GM12878 (cell line): ENCODE measurements around the gene FCRLB. TPM values are rescaled to one million over a fixed set of nuclear protein-coding genes. Genes with fewer than 3 reads are reported as not detected.
A peak's percentile ranks its signal among the peaks of the same experiment; 100 is the strongest.

Experiments
- BHLHE40 ChIP-seq, 2 experiments: fragments of 450-650 bp in 1 of 2; IDR thresholded peaks; 2 replicates each; pipeline ENCODE4 v1.6.1; 2011 to 2017; ENCODE audit warnings: low read depth in 2 of 2, borderline replicate concordance in 1 of 2, improper control_type of control experiment in 1 of 2, low read length in 1 of 2, mild to moderate bottlenecking in 1 of 2
- BRCA1 ChIP-seq: IDR thresholded peaks from 2 replicates; pipeline ENCODE4 v1.6.1; 2011; ENCODE audit warnings: low read depth, low read length, improper control_type of control experiment
- CEBPB ChIP-seq, 2 experiments: fragments of 150-350 bp in 1 of 2; IDR thresholded peaks; 2 replicates each; pipeline ENCODE4 v1.6.1; 2012 to 2014; ENCODE audit warnings: low read depth in 2 of 2, low read length in 2 of 2, borderline replicate concordance in 1 of 2, inconsistent platforms in 1 of 2
- EED ChIP-seq: sonication (generic); IDR thresholded peaks from 2 replicates; pipeline ENCODE4 v1.6.1; 2016; ENCODE audit warnings: antibody characterized with exemption, low read depth
- ETV6 ChIP-seq, 2 experiments: fragments of 450-650 bp in 1 of 2; IDR thresholded peaks in 1 of 2; conservative IDR thresholded peaks in 1 of 2; 2 replicates each; pipeline ENCODE4 v1.6.1; 2014; ENCODE audit warnings: antibody characterized with exemption in 1 of 2, borderline replicate concordance in 1 of 2, low read depth in 1 of 2, mild to moderate bottlenecking in 1 of 2, moderate library complexity in 1 of 2
- MXI1 ChIP-seq: fragments of 150-350 bp; IDR thresholded peaks from 2 replicates; pipeline ENCODE4 v1.6.1; 2011; ENCODE audit warnings: low read depth, mild to moderate bottlenecking, inconsistent platforms, low read length, improper control_type of control experiment
- POLR2AphosphoS5 ChIP-seq: IDR thresholded peaks from 2 replicates; pipeline ENCODE4 v1.6.1; 2011; ENCODE audit warnings: mild to moderate bottlenecking, low read length, inconsistent platforms
- RCOR1 ChIP-seq: conservative IDR thresholded peaks from 2 replicates; pipeline ENCODE4 v1.6.1; 2012; ENCODE audit warnings: low read depth, low read length, improper control_type of control experiment
- RUNX3 ChIP-seq: IDR thresholded peaks from 2 replicates; pipeline ENCODE4 v1.6.1; 2012; ENCODE audit warnings: low read length, inconsistent platforms
- SMC3 ChIP-seq: IDR thresholded peaks from 2 replicates; pipeline ENCODE4 v1.6.1; 2011; ENCODE audit warnings: low read length, improper control_type of control experiment, borderline replicate concordance
- SREBF2 ChIP-seq: IDR thresholded peaks from 2 replicates; pipeline ENCODE4 v1.6.1; 2012; ENCODE audit warnings: mild to moderate bottlenecking, low read length
- TCF12 ChIP-seq: IDR thresholded peaks from 2 replicates; pipeline ENCODE4 v1.6.1; 2011; ENCODE audit warnings: low read depth, mild to moderate bottlenecking, low read length
- ZNF384 ChIP-seq: IDR thresholded peaks from 2 replicates; pipeline ENCODE4 v1.6.1; 2012; ENCODE audit warnings: low read depth, mild to moderate bottlenecking, low read length, improper control_type of control experiment, borderline replicate concordance
- polyA plus RNA-seq, 11 experiments: library from polyadenylated mRNA; depleted of rRNA in 4 of 11; unstranded in 6 of 11; stranded (reverse) in 5 of 11; fragments of >200 nt; fragmentation: Nextera tagmentation in 4 of 11; fragmentation: Illumina TruSeq in 1 of 11; extraction: Ambion mirVana in 4 of 11; extraction: Trizol in 1 of 11; gene quantifications; 1 replicate in 1 of 11; 2 replicates in 10 of 11; pipeline versions ENCODE4 v1.2.1 to v1.2.3, GENCODE V29; 2011 to 2016; ENCODE audit warnings: inconsistent platforms in 2 of 11, missing spikeins in 2 of 11, low read depth in 1 of 11
- total RNA-seq, 4 experiments: library from RNA; depleted of rRNA in 3 of 4; stranded (reverse); fragments of >200 nt in 3 of 4; fragmentation: Illumina TruSeq in 1 of 4; extraction: Trizol in 1 of 4; gene quantifications; 2 replicates each; pipeline versions ENCODE4 v1.2.1 to v1.2.3, GENCODE V29; 2013 to 2021
- TF ChIP-seq, protein P1 (sequence below): fragments of 450-650 bp; IDR thresholded peaks from 2 replicates; pipeline ENCODE4 v1.6.1; 2016; ENCODE audit warnings: mild to moderate bottlenecking, moderate library complexity, borderline replicate concordance
- TF ChIP-seq, protein P2 (sequence below): fragments of 450-650 bp; IDR thresholded peaks from 2 replicates; pipeline ENCODE4 v1.6.1; 2017; ENCODE audit warnings: low read depth, mild to moderate bottlenecking, moderate library complexity
- TF ChIP-seq, protein P3 (sequence below): IDR thresholded peaks from 2 replicates; pipeline ENCODE4 v1.6.1; 2011; ENCODE audit warnings: low read depth, low read length, improper control_type of control experiment, borderline replicate concordance
- TF ChIP-seq, protein P4 (sequence below), 3 experiments: IDR thresholded peaks in 2 of 3; conservative IDR thresholded peaks in 1 of 3; 2 replicates each; pipeline ENCODE4 v1.5.1; 2011; ENCODE audit warnings: low read depth in 3 of 3, low read length in 3 of 3, mild to moderate bottlenecking in 3 of 3, control low read depth in 2 of 3, moderate library complexity in 2 of 3, inconsistent platforms in 1 of 3, mixed read lengths in 1 of 3; ENCODE audit not compliant: control insufficient read depth in 2 of 3, insufficient read depth in 1 of 3; ENCODE audit errors: extremely low read depth in 1 of 3
- TF ChIP-seq, protein P5 (sequence below): fragments of 450-650 bp; IDR thresholded peaks from 2 replicates; pipeline ENCODE4 v1.6.1; 2016; ENCODE audit warnings: mild to moderate bottlenecking

FCRLB gene
- total and polyA plus RNA-seq, 10 of the 15 experiments (the other 5 are each of a cell fraction or from before 2014, with no cell fraction given), result 0.55 to 11.7 (median 5.6) TPM

DNA sequence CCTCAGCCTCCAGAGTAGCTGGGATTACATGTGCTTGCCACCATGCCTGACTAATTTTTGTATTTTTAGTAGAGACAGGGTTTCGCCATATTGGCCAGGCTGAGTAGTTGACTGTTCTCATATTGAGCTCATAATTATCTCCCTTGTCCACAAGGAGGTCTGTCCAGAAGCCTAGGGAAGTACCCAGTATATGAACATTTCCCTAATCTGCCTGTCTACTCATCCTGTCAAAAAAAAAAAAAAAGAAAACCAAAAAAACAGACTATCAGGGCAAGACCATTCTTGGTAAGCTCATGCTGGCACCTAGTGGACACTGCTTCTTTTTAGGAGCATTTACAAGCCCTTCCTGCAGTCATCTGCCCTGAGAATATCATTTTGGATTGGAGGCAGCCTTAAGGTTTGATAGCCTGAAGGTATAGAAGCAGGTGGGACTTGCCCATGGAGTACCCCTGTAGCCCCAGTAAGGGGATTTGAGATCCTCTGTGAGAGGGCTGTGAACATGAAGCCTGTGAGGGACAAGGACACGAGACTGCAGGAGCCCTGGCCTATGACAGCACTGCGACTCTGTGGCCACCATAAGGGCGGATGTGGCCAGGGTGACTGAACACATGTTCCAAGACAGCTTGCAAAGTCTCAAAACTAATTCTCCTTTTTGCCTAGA is 17.4 kb downstream of the FCRLB start (continued):
- TF ChIP-seq POLR2AphosphoS5 (peak; percentile 54; the same call in 1 of the 2 replicates), BRCA1 (no peak), MXI1 (peak; percentile 47; the same call in 1 of the 2 replicates), BHLHE40 (IDR thresholded peaks at IDR 0.05; ENCODE audit: borderline replicate concordance in 1 of 2, low read depth in 2 of 2, low read length in 1 of 2) (peak; percentile 84 to 89), ZNF384 (peak; percentile 99), CEBPB (IDR thresholded peaks at IDR 0.05; ENCODE audit: borderline replicate concordance in 1 of 2, low read depth in 2 of 2, low read length in 2 of 2) (no peak), RUNX3 (peak; percentile 87), SREBF2 (no peak), SMC3 (peak; percentile 90), RCOR1 (0 out of 2 replicates have a peak, but pooled peaks have one; percentile 45), ETV6 (conservative IDR thresholded peaks at IDR 0.05 in 1 of 2, IDR thresholded peaks at IDR 0.05 in 1 of 2; ENCODE audit: borderline replicate concordance in 1 of 2, low read depth in 1 of 2) (peak in 1 of 2 experiments; percentile 52; a peak in 1 of 4 replicates), TCF12 (0 out of 2 replicates have a peak, but pooled peaks have one; percentile 48), EED (no peak)
- TF ChIP-seq, protein P1, sequence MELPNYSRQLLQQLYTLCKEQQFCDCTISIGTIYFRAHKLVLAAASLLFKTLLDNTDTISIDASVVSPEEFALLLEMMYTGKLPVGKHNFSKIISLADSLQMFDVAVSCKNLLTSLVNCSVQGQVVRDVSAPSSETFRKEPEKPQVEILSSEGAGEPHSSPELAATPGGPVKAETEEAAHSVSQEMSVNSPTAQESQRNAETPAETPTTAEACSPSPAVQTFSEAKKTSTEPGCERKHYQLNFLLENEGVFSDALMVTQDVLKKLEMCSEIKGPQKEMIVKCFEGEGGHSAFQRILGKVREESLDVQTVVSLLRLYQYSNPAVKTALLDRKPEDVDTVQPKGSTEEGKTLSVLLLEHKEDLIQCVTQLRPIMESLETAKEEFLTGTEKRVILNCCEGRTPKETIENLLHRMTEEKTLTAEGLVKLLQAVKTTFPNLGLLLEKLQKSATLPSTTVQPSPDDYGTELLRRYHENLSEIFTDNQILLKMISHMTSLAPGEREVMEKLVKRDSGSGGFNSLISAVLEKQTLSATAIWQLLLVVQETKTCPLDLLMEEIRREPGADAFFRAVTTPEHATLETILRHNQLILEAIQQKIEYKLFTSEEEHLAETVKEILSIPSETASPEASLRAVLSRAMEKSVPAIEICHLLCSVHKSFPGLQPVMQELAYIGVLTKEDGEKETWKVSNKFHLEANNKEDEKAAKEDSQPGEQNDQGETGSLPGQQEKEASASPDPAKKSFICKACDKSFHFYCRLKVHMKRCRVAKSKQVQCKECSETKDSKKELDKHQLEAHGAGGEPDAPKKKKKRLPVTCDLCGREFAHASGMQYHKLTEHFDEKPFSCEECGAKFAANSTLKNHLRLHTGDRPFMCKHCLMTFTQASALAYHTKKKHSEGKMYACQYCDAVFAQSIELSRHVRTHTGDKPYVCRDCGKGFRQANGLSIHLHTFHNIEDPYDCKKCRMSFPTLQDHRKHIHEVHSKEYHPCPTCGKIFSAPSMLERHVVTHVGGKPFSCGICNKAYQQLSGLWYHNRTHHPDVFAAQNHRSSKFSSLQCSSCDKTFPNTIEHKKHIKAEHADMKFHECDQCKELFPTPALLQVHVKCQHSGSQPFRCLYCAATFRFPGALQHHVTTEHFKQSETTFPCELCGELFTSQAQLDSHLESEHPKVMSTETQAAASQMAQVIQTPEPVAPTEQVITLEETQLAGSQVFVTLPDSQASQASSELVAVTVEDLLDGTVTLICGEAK, result no peak; the same call in 1 of the 2 replicates
- TF ChIP-seq, protein P2, sequence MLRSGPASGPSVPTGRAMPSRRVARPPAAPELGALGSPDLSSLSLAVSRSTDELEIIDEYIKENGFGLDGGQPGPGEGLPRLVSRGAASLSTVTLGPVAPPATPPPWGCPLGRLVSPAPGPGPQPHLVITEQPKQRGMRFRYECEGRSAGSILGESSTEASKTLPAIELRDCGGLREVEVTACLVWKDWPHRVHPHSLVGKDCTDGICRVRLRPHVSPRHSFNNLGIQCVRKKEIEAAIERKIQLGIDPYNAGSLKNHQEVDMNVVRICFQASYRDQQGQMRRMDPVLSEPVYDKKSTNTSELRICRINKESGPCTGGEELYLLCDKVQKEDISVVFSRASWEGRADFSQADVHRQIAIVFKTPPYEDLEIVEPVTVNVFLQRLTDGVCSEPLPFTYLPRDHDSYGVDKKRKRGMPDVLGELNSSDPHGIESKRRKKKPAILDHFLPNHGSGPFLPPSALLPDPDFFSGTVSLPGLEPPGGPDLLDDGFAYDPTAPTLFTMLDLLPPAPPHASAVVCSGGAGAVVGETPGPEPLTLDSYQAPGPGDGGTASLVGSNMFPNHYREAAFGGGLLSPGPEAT, result peak; percentile 85
- TF ChIP-seq, protein P3, sequence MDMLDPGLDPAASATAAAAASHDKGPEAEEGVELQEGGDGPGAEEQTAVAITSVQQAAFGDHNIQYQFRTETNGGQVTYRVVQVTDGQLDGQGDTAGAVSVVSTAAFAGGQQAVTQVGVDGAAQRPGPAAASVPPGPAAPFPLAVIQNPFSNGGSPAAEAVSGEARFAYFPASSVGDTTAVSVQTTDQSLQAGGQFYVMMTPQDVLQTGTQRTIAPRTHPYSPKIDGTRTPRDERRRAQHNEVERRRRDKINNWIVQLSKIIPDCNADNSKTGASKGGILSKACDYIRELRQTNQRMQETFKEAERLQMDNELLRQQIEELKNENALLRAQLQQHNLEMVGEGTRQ, result no peak; the same call in 1 of the 2 replicates
- TF ChIP-seq, protein P4, sequence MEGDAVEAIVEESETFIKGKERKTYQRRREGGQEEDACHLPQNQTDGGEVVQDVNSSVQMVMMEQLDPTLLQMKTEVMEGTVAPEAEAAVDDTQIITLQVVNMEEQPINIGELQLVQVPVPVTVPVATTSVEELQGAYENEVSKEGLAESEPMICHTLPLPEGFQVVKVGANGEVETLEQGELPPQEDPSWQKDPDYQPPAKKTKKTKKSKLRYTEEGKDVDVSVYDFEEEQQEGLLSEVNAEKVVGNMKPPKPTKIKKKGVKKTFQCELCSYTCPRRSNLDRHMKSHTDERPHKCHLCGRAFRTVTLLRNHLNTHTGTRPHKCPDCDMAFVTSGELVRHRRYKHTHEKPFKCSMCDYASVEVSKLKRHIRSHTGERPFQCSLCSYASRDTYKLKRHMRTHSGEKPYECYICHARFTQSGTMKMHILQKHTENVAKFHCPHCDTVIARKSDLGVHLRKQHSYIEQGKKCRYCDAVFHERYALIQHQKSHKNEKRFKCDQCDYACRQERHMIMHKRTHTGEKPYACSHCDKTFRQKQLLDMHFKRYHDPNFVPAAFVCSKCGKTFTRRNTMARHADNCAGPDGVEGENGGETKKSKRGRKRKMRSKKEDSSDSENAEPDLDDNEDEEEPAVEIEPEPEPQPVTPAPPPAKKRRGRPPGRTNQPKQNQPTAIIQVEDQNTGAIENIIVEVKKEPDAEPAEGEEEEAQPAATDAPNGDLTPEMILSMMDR (IDR thresholded peaks at IDR 0.05 in 2 of 3, conservative IDR thresholded peaks at IDR 0.05 in 1 of 3; ENCODE audit: control insufficient read depth in 2 of 3, extremely low read depth in 1 of 3, insufficient read depth in 1 of 3, low read depth in 3 of 3, low read length in 3 of 3), result peak; percentile 57 to 83 (median 78)
- TF ChIP-seq, protein P5, sequence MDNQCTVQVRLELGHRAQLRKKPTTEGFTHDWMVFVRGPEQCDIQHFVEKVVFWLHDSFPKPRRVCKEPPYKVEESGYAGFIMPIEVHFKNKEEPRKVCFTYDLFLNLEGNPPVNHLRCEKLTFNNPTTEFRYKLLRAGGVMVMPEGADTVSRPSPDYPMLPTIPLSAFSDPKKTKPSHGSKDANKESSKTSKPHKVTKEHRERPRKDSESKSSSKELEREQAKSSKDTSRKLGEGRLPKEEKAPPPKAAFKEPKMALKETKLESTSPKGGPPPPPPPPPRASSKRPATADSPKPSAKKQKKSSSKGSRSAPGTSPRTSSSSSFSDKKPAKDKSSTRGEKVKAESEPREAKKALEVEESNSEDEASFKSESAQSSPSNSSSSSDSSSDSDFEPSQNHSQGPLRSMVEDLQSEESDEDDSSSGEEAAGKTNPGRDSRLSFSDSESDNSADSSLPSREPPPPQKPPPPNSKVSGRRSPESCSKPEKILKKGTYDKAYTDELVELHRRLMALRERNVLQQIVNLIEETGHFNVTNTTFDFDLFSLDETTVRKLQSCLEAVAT, result 0 out of 2 replicates have a peak, but pooled peaks have one; percentile 63
